Spleen (tissue), 7 donors: Measurements from ENCODE around the gene SDR39U1.
"Not testable (repeated sequence)": the region's sequence is repeated elsewhere in the genome, so short reads cannot be mapped to it uniquely, and the experiment has no call there.

Source experiments
- CTCF ChIP-seq, 11 experiments: fragments of 200-600 bp in 7 of 11; fragments of 450-650 bp in 4 of 11; sonication (generic) in 4 of 11; IDR thresholded peaks in 8 of 11; conservative IDR thresholded peaks in 3 of 11; 1 replicate in 7 of 11; 2 replicates in 4 of 11; pipeline versions ENCODE4 v1.4.0 to v1.8.0; 2016 to 2021; ENCODE audit warnings: antibody characterized with exemption in 11 of 11, inconsistent platforms in 4 of 11, mild to moderate bottlenecking in 1 of 11
- POLR2A ChIP-seq, 3 donors: fragments of 450-650 bp; IDR thresholded peaks; one replicate each; pipeline ENCODE4 v1.5.1; 2017; ENCODE audit warnings: antibody characterized with exemption in 3 of 3, mild to moderate bottlenecking in 1 of 3
- POLR2AphosphoS5 ChIP-seq, 3 donors: sonication (generic); formaldehyde crosslinking; IDR thresholded peaks; one replicate each; pipeline ENCODE4 v1.5.1; 2017; ENCODE audit warnings: antibody characterized with exemption in 3 of 3
- donor health status: DM: no; HTN: no; CAD: no; lungs with moderate emphysema.
- donor health status: DM: no; HTN: no; CAD: no.
- donor health status: DM: no; HTN: no; CAD: no.

- TF ChIP-seq POLR2AphosphoS5 (IDR thresholded peaks at IDR 0.05); CTCF (IDR thresholded peaks at IDR 0.05 in 8 of 11, conservative IDR thresholded peaks at IDR 0.05 in 3 of 11); POLR2A (IDR thresholded peaks at IDR 0.05): not testable (repeated sequence)
Measured at GRCh38 chr14:24479999-24480398, 37.4 kb upstream of the SDR39U1 start.
